AML-193 (cell line): ENCODE data around the gene NUDT19.
"Not testable (repeated sequence)": the region's sequence is repeated elsewhere in the genome, so short reads cannot be mapped to it uniquely, and the experiment has no call there.

Experiments used
- DNase-seq, 2 experiments: peaks; one replicate each; lab custom pipeline; 2025; lab: John Stamatoyannopoulos, UW

The NUDT19 gene

DNA sequence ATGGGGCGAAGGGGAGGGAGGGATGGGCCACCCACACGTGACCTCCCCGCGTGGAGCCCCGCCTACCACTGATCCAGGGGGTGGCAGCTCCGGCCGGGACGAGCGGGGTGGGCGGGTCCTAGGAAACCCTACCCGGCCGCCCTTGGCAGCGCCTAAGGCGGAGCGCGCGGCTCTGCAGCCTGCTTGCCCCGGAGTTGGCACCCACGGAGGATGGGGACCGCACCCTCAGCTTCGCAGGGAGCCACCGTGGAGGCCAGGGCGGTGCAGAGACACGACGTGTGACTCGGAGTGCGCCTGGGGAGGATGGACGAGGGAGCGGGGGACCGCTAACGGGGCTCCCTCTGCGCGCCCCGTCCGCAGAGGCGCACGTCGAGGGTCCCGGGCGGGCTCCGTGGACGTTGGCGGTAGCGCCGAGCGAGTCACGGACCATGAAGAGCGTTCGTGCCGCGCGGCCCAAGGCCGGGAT is 15.9 kb upstream of the NUDT19 start, which contains the start of gene RGS9BP:
Gene RGS9BP (plus strand): TSS at position 129 of the 466 bp plus-strand sequence. CDS start 416 bp downstream, outside the sequence.
- peak; percentile 48 to 72 for DNase-seq

DNA sequence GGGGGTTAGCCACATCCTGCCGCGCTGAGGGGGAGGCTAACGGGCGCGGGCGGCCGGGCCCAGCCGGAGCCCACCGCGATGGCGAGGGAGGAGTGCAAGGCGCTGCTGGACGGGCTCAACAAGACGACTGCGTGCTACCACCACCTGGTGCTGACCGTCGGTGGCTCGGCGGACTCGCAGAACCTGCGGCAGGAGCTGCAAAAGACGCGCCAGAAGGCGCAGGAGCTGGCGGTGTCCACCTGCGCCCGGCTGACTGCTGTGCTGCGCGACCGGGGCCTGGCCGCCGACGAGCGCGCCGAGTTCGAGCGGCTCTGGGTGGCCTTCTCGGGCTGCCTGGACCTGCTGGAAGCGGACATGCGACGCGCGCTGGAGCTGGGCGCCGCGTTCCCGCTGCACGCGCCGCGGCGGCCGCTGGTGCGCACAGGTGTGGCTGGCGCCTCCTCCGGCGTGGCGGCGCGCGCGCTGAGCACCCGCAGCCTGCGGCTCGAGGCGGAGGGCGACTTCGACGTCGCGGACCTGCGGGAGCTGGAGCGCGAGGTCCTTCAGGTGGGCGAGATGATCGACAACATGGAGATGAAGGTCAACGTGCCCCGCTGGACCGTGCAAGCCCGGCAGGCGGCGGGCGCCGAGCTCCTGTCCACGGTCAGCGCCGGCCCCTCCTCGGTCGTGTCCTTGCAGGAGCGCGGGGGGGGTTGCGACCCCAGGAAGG is 15.3 kb upstream of the NUDT19 start:
- no peak for DNase-seq

DNA sequence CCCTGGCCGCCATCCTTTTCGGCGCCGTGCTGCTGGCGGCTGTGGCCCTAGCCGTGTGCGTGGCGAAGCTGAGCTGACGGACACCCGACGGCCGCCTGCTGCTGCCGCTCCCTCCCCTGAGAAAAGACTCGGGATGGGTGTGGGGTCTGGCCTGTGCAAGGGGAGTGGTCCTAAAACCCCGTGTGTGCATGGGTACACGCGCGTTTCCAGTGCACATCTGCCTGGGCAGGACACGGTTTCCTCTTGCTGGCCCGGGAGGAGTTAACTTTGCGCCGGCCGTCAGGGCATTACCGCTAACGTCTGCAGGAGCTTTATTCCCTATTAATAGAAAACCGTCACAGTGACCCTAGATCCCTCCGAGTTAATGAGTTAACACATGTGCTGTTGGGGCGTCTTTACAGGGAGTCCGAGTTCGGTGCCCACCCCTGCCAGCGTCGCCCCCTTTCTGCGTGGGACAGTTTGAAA is 14.7 kb upstream of the NUDT19 start:
- no peak for DNase-seq

DNA sequence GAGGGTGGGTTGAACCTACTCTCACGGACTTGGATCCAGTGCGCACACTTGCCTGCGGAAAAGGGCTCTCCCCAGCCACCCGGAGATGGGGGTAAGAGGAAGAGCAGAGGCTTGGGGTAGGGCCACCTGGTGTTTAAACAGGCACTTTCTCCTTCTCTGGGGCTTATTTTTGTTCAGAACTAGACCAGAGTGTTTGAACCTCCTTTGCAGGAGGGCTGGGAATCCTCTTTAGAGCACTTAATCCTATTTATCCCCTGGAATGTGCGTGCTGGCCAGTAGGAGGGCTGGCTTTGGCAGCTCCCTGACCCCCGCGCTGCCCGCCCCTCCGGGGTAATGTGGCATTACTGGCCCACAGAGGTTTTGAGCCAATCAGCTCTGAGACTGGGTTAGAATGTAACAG is 14.0 kb upstream of the NUDT19 start:
- DNase-seq: no peak

DNA sequence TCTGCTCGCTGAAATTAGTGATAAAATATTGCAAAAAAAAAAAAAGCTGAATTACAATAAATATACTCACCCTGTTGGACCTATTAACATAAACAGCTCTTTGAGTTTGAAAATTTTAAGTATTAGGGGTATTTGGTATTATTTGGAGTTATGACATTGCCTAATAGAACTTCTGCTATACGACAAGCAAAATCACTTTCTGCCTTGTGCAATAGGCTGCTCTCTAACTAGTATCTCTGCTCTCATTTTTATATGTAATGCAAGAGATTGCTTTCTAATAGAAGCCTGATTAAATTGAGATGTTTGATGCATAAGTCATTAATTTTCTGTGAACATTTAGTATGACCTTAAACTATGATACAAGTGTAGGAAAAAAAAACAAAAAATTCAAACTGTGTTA is 10.6 kb upstream of the NUDT19 start:
- DNase-seq: peak; percentile 39 to 43

DNA sequence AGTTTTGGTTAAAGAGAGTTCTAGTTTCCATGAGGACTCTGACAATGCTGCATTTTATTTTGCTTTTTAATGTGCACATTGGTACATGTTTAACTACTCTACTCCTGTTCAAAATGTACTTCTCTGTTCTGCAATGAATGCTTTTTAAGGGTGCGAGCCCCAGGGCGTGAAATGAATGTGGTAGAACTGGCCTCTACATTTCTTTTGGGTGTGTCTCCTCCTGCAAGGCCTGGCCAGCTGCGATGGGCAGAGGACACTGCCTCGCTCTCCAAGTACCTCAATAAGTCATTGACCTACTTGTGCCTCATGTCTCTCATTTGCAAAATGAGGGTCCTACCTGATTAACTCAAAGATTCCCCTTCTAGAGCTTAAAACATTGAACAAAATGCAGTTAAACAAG is 9.3 kb upstream of the NUDT19 start:
- no peak for DNase-seq

- DNase-seq: no peak
Measured at GRCh38 chr19:32686847-32687475, 4.7 kb upstream of the NUDT19 start.

- no peak for DNase-seq
Measured at GRCh38 chr19:32687681-32688080, 3.9 kb upstream of the NUDT19 start.

GRCh38 chr19:32688311-32688710 is 3.3 kb upstream of the NUDT19 start:
- DNase-seq: no peak

- DNase-seq: peak; percentile 39 to 44
Measured at GRCh38 chr19:32691952-32692726, 518 bp downstream of the NUDT19 start.

DNA sequence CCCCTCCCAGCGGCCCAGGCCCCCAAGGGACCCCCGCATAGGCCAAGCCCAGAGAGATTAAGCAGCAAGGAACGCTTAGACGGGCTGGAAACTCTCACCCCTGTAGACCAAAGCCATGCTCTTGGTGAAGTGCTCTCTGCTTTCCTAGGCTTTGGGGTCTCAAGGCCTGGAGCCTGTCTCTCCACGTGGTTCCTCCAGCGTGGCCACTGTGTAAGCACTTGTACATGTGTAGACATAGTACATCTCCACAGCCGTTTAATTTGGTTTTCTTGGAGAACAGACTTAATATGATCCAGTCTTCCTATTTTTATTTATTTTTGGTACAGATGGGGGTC is 1.1 kb downstream of the NUDT19 start:
- no peak for DNase-seq

- DNase-seq: peak in 1 of 2 experiments; percentile 25
Measured at GRCh38 chr19:32693151-32694108, 1.8 kb downstream of the NUDT19 start.

- DNase-seq: not testable (repeated sequence)
Measured at GRCh38 chr19:32694316-32694715, 2.7 kb downstream of the NUDT19 start.

DNA sequence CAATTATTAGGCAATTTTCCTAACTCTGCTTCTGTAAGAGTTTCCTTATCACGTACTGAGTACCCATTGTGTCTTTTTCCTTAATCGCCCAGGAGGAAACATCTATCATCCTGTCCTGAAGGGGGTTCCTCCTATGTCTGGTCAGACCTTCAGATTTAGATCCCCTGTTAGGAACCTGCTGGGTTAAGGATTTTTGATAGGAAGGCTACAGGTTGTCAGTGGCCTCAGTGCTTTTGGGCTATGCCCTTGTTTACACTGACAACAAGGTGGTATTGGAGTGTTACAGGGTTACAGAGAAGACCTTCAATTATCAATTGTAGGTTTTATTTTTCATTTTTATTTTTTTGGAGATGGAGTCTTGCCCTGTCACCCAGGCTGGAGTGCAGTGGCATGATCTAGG is 3.2 kb downstream of the NUDT19 start:
- peak; percentile 9 to 18 for DNase-seq

DNA sequence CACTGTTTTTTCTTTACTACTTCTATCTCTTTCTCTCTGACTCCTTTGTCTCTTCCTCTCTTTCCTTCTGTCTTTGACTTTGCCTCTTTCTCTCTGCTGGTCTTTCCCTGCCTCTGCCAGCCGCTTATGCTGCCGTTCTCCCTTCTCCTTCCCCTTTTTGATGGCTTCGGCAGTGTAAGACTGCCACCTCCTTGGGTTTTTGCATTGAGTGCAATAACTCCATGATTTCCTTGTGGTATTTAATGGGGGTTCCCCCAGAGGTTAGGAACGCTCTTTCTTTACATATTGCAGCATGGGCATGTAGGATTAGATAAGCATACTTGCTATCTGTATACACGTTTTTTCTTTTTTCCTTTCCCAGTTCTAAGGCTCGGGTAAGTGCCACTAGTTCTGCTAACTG is 3.9 kb downstream of the NUDT19 start:
- DNase-seq: peak; percentile 21 to 39

- DNase-seq: peak in 1 of 2 experiments; percentile 17
Measured at GRCh38 chr19:32696771-32697170, 5.2 kb downstream of the NUDT19 start.

GRCh38 chr19:32700129-32700528 is 8.5 kb downstream of the NUDT19 start:
- not testable (repeated sequence) for DNase-seq

DNA sequence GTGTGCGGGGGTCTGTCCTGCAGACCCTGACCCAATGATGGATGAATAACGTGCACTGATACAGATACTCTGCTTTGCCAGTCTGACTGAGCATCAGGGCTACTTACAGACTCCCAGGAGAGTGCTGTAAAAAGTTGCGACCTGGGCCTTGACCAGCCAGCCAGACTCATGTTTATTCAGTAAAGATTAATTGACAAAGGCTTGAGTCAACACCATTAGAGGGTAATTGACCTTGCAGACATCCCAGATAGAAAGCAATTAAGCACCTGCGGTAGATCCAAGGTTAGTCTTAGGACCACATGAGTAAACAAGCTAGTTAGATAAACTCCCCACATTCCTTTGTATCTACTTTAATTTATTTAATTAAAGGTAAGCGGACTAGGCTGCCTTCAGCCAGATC is 10.4 kb downstream of the NUDT19 start:
- DNase-seq: no peak

DNA sequence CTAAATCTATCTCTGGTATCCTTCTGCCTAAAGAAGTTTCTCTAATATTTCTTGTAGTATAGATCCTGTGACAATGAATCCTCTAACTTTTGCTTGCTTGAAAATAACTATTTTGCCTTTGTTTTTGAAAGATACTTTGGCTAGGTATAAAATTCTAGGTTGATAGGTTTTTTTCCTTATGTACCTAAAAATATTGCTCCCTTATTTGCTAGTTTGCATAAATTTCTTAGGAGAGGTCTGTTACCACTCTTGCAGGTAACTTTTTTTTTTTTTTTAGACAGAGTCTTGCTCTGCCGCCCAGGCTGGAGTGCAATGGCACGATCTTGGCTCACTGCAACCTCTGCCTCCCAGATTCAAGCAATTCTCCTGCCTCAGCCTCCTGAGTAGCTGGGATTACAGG is 12.4 kb downstream of the NUDT19 start:
- not testable (repeated sequence) for DNase-seq

DNA sequence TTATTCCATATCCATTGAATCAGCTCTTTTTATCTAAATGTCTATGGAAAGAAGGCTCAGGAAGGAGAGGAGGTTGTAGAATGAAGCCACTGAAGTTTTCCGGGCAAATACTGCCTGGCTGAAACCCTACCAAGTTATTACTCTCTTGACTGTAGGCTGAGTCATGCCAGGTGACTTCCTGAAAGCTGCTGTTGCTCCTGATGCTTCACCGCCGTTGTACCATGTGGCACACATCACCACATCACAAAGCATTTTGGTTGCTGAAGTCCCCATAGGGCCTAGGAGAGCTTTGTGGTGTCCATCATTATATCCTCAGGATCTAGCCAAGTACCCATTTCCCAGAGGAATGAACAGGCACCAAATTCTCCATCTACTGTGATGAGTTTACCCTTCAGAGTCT is 16.8 kb downstream of the NUDT19 start:
- DNase-seq: no peak

DNA sequence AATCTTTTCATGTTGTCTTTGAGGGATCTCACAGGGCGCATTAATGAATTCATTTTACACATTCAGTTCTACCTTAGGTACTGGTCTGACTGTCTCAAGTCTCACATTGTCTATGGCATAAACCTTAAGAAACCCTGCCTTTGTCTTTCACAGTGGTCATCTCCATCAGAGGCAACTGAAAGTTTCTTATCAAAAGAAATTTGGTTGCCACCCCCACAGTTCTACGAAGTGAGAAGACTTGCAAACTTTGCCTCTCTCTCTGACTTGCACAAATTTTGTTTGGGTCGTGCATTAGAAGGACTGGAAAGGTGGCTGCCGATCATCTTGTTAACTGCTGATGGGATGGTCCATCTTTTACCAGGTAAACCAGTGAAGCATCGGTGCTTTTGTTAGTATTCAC is 17.4 kb downstream of the NUDT19 start:
- DNase-seq: no peak

GRCh38 chr19:32711747-32712146 is 20.1 kb downstream of the NUDT19 start:
- no peak for DNase-seq
